GM12878 (cell line): ENCODE data around the gene ASAP3. TPM values are rescaled to one million over a fixed set of nuclear protein-coding genes. Genes with fewer than 3 reads are reported as not detected.

Experiments used
- ATAC-seq: fragments of 200-7000 bp; cut with Tn5 transposase; 3 replicates; pipeline ENCODE4 v1.9.1; 2020; ENCODE audit warnings: mild to moderate bottlenecking, moderate library complexity
- BruUV-seq: library from RNA; stranded (reverse); fragments of 400-500 nt; replicated peaks from 2 replicates; lab custom pipeline; 2021; lab: Mats Ljungman, UMichigan
- CTCF ChIA-PET: fragments of 300-600 bp; sonication (Branson Sonifier 250); formaldehyde crosslinking; extraction: SDS; loops from one replicate; lab custom pipeline; 2021; ENCODE audit warnings: inconsistent platforms; lab: Yijun Ruan, JAX
- POLR2A ChIA-PET: fragments of 350-600 bp; formaldehyde crosslinking; extraction: SDS; loops from one replicate; lab custom pipeline; 2021; ENCODE audit warnings: inconsistent platforms; lab: Charles Lee
- RAD21 ChIA-PET: fragments of 300-600 bp; sonication (Branson Sonifier 250); formaldehyde crosslinking; loops from one replicate; lab custom pipeline; 2023; ENCODE audit warnings: antibody characterized with exemption; ENCODE audit not compliant: unreplicated experiment; lab: Charles Lee
- SMC1A ChIA-PET: fragments of 300-600 bp; sonication (Branson Sonifier 250); formaldehyde crosslinking; loops from one replicate; lab custom pipeline; 2023; ENCODE audit not compliant: unreplicated experiment, uncharacterized antibody; lab: Charles Lee
- DNase-seq: peaks from one replicate; pipeline ENCODE4 v3.0.0-alpha.2; 2011; ENCODE audit warnings: low read depth, low spot score
- FAIRE-seq: peaks from 3 replicates; lab custom pipeline; 2011; peaks lifted over from hg19 to GRCh38; lab: Jason Lieb, UNC
- H2AFZ ChIP-seq: 2 replicates; pipeline ENCODE4 v1.6.0; 2011; ENCODE audit warnings: low read depth, low read length, control low read depth; ENCODE audit not compliant: control insufficient read depth
- H3K27ac ChIP-seq: 2 replicates; pipeline ENCODE4 v1.5.1; 2011; ENCODE audit warnings: control low read depth; ENCODE audit not compliant: control insufficient read depth, insufficient read depth
- H3K27me3 ChIP-seq, 2 experiments: replicated peaks in 1 of 2; 2 replicates each; pipeline versions ENCODE4 v1.6.0 to v1.6.1; 2011; ENCODE audit warnings: low read length in 1 of 2; ENCODE audit not compliant: control insufficient read depth in 2 of 2, insufficient read depth in 2 of 2
- H3K36me3 ChIP-seq, 2 experiments: 2 replicates each; pipeline ENCODE4 v1.5.1; 2011; ENCODE audit warnings: low read length in 1 of 2; ENCODE audit not compliant: control insufficient read depth in 2 of 2, insufficient read depth in 2 of 2
- H3K4me1 ChIP-seq: 2 replicates; pipeline ENCODE4 v1.6.1; 2011; ENCODE audit warnings: mild to moderate bottlenecking, low read length, moderate library complexity, mixed read lengths; ENCODE audit not compliant: control insufficient read depth, insufficient read depth
- H3K4me2 ChIP-seq: 2 replicates; pipeline ENCODE4 v1.6.0; 2011; ENCODE audit warnings: control low read depth; ENCODE audit not compliant: control insufficient read depth, insufficient read depth
- H3K4me3 ChIP-seq: fragments of 200-600 bp; sonication (generic); 2 replicates; pipeline ENCODE4 v1.5.1; 2016
- H3K79me2 ChIP-seq: 2 replicates; pipeline ENCODE4 v1.6.0; 2011; ENCODE audit warnings: low read length; ENCODE audit not compliant: control insufficient read depth, insufficient read depth
- H3K9ac ChIP-seq: 2 replicates; pipeline ENCODE4 v1.8.0; 2011; ENCODE audit warnings: low read length, control low read depth, mixed read lengths; ENCODE audit not compliant: control insufficient read depth, insufficient read depth
- H3K9me3 ChIP-seq: replicated peaks from 3 replicates; pipeline ENCODE4 v1.5.1; 2011; ENCODE audit warnings: mild to moderate bottlenecking, low read length; ENCODE audit not compliant: control insufficient read depth, insufficient read depth
- H4K20me1 ChIP-seq: 2 replicates; pipeline ENCODE4 v1.6.0; 2011; ENCODE audit not compliant: control insufficient read depth, insufficient read depth
- EZH2 ChIP-seq: IDR thresholded peaks from 2 replicates; pipeline ENCODE4 v1.6.1; 2012; ENCODE audit warnings: low read depth, mild to moderate bottlenecking, control low read depth, inconsistent platforms, low read length, borderline replicate concordance; ENCODE audit not compliant: control insufficient read depth
- HDAC2 ChIP-seq: fragments of 200-600 bp; sonication (generic); IDR thresholded peaks from 2 replicates; pipeline ENCODE4 v1.6.1; 2017
- IKZF1 ChIP-seq: fragments of 450-650 bp; conservative IDR thresholded peaks from 2 replicates; pipeline ENCODE4 v1.6.1; 2017; ENCODE audit warnings: antibody characterized with exemption, mild to moderate bottlenecking
- IKZF2 ChIP-seq, 2 experiments: fragments of 450-650 bp; IDR thresholded peaks; 2 replicates each; pipeline ENCODE4 v1.6.1; 2017; ENCODE audit warnings: mild to moderate bottlenecking in 2 of 2, moderate library complexity in 2 of 2
- RCOR1 ChIP-seq: conservative IDR thresholded peaks from 2 replicates; pipeline ENCODE4 v1.6.1; 2012; ENCODE audit warnings: low read depth, low read length, improper control_type of control experiment
- SREBF2 ChIP-seq: IDR thresholded peaks from 2 replicates; pipeline ENCODE4 v1.6.1; 2012; ENCODE audit warnings: mild to moderate bottlenecking, low read length
- TCF12 ChIP-seq: IDR thresholded peaks from 2 replicates; pipeline ENCODE4 v1.6.1; 2011; ENCODE audit warnings: low read depth, mild to moderate bottlenecking, low read length
- ZNF217 ChIP-seq: fragments of 450-650 bp; IDR thresholded peaks from 2 replicates; pipeline ENCODE4 v1.6.1; 2017; ENCODE audit warnings: antibody characterized with exemption, mild to moderate bottlenecking
- ZNF384 ChIP-seq: IDR thresholded peaks from 2 replicates; pipeline ENCODE4 v1.6.1; 2012; ENCODE audit warnings: low read depth, mild to moderate bottlenecking, low read length, improper control_type of control experiment, borderline replicate concordance
- ZZZ3 ChIP-seq: IDR thresholded peaks from 2 replicates; pipeline ENCODE4 v1.6.1; 2011; ENCODE audit warnings: low read depth; ENCODE audit not compliant: control insufficient read depth, insufficient read length
- WGBS: methylation state at CpG from one replicate; pipeline ENCODE4 v1.1.6; 2016; ENCODE audit warnings: low lambda C conversion rate; ENCODE audit not compliant: insufficient replicate concordance, insufficient coverage; ENCODE audit errors: missing lambda C conversion rate; 5-methylcytosine and 5-hydroxymethylcytosine counted together
- in situ Hi-C: fragments of 300-500 bp; cut with MboI; formaldehyde crosslinking; loops from 9 replicates; pipeline ENCODE4 v1.14.3; 2018; ENCODE audit warnings: mixed read lengths
- intact Hi-C: fragments of 100-400 bp; cut with micrococcal nuclease; formaldehyde crosslinking; loops from one replicate; pipeline ENCODE4 v1.14.2; 2022; ENCODE audit not compliant: unreplicated experiment
- polyA plus RNA-seq, 11 experiments: library from polyadenylated mRNA; depleted of rRNA in 4 of 11; unstranded in 6 of 11; stranded (reverse) in 5 of 11; fragments of >200 nt; fragmentation: Nextera tagmentation in 4 of 11; fragmentation: Illumina TruSeq in 1 of 11; extraction: Ambion mirVana in 4 of 11; extraction: Trizol in 1 of 11; gene quantifications; 1 replicate in 1 of 11; 2 replicates in 10 of 11; pipeline versions ENCODE4 v1.2.1 to v1.2.3, GENCODE V29; 2011 to 2016; ENCODE audit warnings: inconsistent platforms in 2 of 11, missing spikeins in 2 of 11, low read depth in 1 of 11
- total RNA-seq, 4 experiments: library from RNA; depleted of rRNA in 3 of 4; stranded (reverse); fragments of >200 nt in 3 of 4; fragmentation: Illumina TruSeq in 1 of 4; extraction: Trizol in 1 of 4; gene quantifications; 2 replicates each; pipeline versions ENCODE4 v1.2.1 to v1.2.3, GENCODE V29; 2013 to 2021

ASAP3 gene
- total and polyA plus RNA-seq, 10 of the 15 experiments (the other 5 are each of a cell fraction or from before 2014, with no cell fraction given) = 0.04 to 0.92 (median 0.34) TPM; not detected in 1

GRCh38 chr1:23395154-23395724 lies 88.7 kb downstream of the ASAP3 start:
- Histone ChIP-seq H3K27ac (no peak overlapping the region), H4K20me1 (no peaks in the 10 kb centered on the region), H2AFZ (no peak overlapping the region), H3K9ac (no peak overlapping the region), H3K9me3 (no peaks in the 10 kb centered on the region), H3K27me3 (peaks cover 0 to 2% of the 10 kb centered on the region in 2 experiments; a peak in 1 of 4 replicates), H3K4me1 (no peaks in the 10 kb centered on the region), H3K4me3 (no peak overlapping the region), H3K4me2 (no peak overlapping the region), H3K79me2 (no peaks in the 10 kb centered on the region), H3K36me3 (no peaks in the 10 kb centered on the region)
- BruUV-seq = no TSS peak
- ATAC-seq = no peak
- RAD21 ChIA-PET = interaction anchor here (0.7 kb wide), 1 partner anchor 462 kb away, joined by 3 read pairs; no protein-coding TSS in a partner anchor
- FAIRE-seq = no peak
- SMC1A ChIA-PET = no interaction called here
- in situ Hi-C loops (no loop called here), intact Hi-C loops (no loop called here)
- WGBS = 30% methylated on average over 8 of the region's 8 CpGs
- CTCF ChIA-PET = interaction anchor here (2.7 kb wide), 1 partner anchor 8 kb away, joined by 17 read pairs; no protein-coding TSS in a partner anchor
- POLR2A ChIA-PET = interaction anchor here (0.6 kb wide), 1 partner anchor 87 kb away, joined by 3 read pairs; no protein-coding TSS in a partner anchor
- no peak for TF ChIP-seq EZH2
- TF ChIP-seq IKZF2 (IDR thresholded peaks at IDR 0.05) = no peak
- no peak for TF ChIP-seq HDAC2
- no peak for TF ChIP-seq ZNF384
- no peak for TF ChIP-seq ZNF217
- no peak for TF ChIP-seq RCOR1
- no peak for TF ChIP-seq TCF12
- no peak for TF ChIP-seq SREBF2
- no peak for TF ChIP-seq ZZZ3
- no peak for TF ChIP-seq IKZF1
- no peak for DNase-seq
